NCI-H2171 (cell line): ENCODE measurements around the gene NDNF.

Source experiments
- DNase-seq: peaks from one replicate; lab custom pipeline; 2025; lab: John Stamatoyannopoulos, UW

Gene NDNF

GRCh38 chr4:121070696-121071639, 1.4 kb downstream of the NDNF start:
- DNase-seq, result no peak

DNA sequence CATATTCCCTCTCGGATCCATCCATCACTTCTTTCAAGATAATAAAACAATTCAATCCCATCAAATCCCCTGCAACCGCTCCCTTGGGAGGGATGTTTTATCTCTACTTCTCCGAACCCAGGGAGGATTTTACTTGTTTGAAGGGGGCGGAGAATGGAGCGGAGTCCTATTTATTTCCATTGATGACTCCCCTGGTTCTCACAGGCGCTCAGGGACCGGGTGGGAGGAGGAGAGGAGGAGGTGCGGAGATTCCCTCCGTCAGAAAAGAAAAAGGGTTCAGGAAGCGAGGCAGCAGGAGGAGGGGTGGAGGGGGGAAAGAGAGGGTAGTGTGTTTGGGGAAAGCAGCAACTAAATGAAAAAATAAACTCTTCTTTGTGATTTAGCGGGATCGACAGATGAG, 2.1 kb downstream of the NDNF start:
- DNase-seq, result no peak

DNA sequence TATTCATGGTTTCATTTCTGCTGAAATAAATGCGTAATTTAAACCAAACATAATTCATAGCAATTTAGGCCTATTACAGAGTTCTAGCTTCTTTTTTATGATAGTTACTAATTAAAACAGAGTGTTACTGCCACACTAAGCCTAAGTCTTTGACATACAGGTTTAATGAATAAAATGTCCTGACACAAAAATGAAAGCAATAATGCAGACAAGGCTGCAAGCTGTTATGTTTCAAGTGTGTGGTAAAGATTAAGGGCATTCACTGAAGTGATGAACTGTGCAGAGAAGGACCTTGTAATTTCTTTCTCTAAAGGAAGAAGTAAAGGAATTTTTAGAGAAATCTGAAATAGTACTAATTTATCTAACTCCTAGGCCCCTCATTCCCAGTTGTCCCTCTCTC, 2.9 kb downstream of the NDNF start:
- DNase-seq, result no peak

DNA sequence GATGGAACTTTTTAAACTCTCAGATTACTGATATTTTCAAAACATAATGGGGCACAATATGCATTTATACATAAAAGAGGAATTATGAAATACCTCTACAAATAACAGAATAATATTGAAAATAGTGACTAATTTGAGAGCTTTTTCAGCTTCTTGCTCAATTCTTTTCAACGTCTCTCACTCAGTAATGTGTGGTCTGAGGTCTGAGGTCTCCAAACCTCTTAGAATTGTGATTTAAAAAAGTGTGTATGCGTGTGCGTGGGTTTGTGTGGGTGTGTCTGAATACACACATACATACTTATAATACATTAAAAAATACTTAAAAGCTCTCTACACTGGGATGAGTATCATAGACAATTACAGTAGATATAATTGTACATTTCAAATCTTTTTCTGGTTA, 7.9 kb downstream of the NDNF start:
- no peak for DNase-seq

GRCh38 chr4:121062521-121062920, 9.8 kb downstream of the NDNF start:
- no peak for DNase-seq

- DNase-seq, result no peak
Measured at GRCh38 chr4:121061861-121062260, 10.5 kb downstream of the NDNF start.

GRCh38 chr4:121061215-121061614, 11.1 kb downstream of the NDNF start:
- no peak for DNase-seq

GRCh38 chr4:121057466-121057922, 14.8 kb downstream of the NDNF start:
- no peak for DNase-seq

DNA sequence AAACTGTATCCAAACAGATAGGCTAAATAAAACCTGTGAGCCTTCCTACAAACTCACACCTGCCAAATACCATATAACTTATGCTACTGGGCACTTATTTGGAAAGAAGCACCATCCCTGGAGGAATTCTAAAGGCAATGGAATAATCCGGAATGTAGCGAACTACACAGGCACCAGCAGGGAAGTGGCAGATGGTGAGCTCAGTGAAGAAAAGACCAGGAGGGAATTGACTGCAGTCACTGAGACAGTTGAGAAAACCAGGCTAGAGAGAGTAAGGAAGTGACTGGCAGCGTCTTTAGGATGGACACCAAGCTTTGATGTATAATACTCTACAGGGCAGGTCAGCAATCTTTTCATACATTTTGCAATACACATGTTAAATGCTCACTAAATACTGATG, 16.3 kb downstream of the NDNF start:
- no peak for DNase-seq

DNA sequence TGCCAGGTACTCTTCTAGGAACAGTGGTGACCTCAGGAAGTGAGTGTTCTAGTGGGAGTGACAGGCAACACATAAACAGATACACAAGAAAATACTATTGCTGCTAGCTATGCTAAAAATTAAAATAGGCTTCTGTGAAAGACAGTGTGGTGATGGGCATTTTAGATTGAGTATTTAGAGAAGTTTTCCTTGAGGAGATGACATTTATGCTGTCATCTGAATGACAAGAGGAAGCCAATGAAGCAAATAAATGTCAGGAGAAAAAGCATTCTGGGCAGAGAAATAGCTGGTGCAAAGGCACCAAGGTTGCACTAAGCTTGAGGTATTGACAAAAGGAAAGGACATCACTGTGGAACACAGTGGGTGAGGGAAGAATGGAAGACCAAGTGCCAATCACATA, 18.0 kb downstream of the NDNF start:
- DNase-seq, result no peak

DNA sequence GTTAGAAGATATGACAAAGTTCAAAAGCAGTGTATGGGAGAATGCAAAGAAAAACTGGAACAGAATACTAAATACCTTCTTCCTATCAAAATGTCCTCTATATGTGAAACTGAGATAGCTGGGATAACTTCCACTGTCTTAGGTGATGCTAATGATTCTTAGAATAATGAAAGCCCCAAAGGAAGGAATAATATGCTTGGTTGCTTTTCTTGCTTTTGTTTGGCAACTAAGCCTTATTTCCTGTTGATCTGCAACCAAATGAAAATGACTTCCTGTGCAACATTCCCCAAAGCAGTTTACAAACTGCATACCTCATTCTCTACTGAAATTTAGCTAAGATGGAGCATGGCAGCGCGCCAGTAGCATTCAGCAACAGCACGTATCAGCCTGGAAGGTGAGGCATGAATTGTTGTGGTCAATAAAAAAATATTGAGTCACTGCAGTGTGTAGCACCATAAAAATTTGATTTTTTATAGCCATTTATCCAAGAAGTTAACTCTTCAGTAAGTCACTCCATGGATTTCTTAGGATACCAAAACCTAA, 18.7 kb downstream of the NDNF start:
- DNase-seq, result no peak

GRCh38 chr4:121050300-121050699, 22.0 kb downstream of the NDNF start:
- no peak for DNase-seq

GRCh38 chr4:121049072-121049599, 23.2 kb downstream of the NDNF start:
- DNase-seq, result no peak

DNA sequence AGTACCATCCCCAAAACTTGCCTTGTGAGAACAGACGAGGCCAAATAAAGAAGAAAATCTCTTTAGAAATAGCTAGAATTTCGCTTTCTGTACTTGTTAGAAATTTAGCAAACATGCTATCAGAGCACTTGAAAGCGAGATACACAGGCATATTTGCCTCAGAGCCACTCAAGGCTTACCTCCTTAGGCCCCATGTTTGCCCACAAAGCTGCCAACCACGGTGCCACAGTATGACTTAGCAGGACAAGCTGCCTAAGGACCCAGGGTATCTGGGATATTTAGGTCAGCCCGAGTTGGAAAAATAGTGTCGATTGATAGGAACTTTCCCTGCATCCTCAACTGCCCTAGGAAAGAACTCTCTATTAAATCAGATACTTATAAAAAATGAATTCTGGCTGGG, 24.2 kb downstream of the NDNF start:
- no peak for DNase-seq

GRCh38 chr4:121041307-121042090, 30.8 kb downstream of the NDNF start:
- no peak for DNase-seq

- DNase-seq, result no peak
Measured at GRCh38 chr4:121034017-121034416, 38.3 kb downstream of the NDNF start.

- no peak for DNase-seq
Measured at GRCh38 chr4:121030711-121031110, 41.6 kb downstream of the NDNF start.

GRCh38 chr4:121030131-121030530, 42.2 kb downstream of the NDNF start:
- no peak for DNase-seq

GRCh38 chr4:121026034-121026433, 46.3 kb downstream of the NDNF start:
- DNase-seq, result no peak

- no peak for DNase-seq
Measured at GRCh38 chr4:121025540-121025939, 46.8 kb downstream of the NDNF start.

- DNase-seq, result no peak
Measured at GRCh38 chr4:121018543-121018942, 53.8 kb downstream of the NDNF start.

GRCh38 chr4:121016611-121017010, 55.7 kb downstream of the NDNF start:
- no peak for DNase-seq

GRCh38 chr4:121015421-121015820, 56.9 kb downstream of the NDNF start:
- DNase-seq, result no peak
